ENCODE data around the gene NCKAP5. TPM values are rescaled to one million over a fixed set of nuclear protein-coding genes. Genes with fewer than 3 reads are reported as not detected.

NCKAP5 gene
- polyA plus RNA-seq, 1 experiment: 2.1 TPM

- ChIA-PET CTCF (no interaction called here), POLR2A (no interaction called here)
- TF ChIP-seq, protein P1, sequence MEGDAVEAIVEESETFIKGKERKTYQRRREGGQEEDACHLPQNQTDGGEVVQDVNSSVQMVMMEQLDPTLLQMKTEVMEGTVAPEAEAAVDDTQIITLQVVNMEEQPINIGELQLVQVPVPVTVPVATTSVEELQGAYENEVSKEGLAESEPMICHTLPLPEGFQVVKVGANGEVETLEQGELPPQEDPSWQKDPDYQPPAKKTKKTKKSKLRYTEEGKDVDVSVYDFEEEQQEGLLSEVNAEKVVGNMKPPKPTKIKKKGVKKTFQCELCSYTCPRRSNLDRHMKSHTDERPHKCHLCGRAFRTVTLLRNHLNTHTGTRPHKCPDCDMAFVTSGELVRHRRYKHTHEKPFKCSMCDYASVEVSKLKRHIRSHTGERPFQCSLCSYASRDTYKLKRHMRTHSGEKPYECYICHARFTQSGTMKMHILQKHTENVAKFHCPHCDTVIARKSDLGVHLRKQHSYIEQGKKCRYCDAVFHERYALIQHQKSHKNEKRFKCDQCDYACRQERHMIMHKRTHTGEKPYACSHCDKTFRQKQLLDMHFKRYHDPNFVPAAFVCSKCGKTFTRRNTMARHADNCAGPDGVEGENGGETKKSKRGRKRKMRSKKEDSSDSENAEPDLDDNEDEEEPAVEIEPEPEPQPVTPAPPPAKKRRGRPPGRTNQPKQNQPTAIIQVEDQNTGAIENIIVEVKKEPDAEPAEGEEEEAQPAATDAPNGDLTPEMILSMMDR (IDR thresholded peaks at IDR 0.05; ENCODE audit: insufficient read depth, low read depth, low read length): no peak
- Histone ChIP-seq H3K27me3 (ENCODE audit: control insufficient read depth, insufficient read depth, low read length) (no peaks in the 10 kb centered on the region), H3K36me3 (ENCODE audit: control insufficient read depth, insufficient read depth, low read length) (no peaks in the 10 kb centered on the region), H3K4me3 (ENCODE audit: low read depth, low read length) (no peak overlapping the region)
- no peak for DNase-seq (ENCODE audit: low read depth)
Measured at GRCh38 chr2:133232556-133232955, 335.7 kb downstream of the NCKAP5 start.

- no peak for DNase-seq (ENCODE audit: low read depth)
- ChIA-PET POLR2A (no interaction called here), CTCF (no interaction called here)
- Histone ChIP-seq H3K27me3 (ENCODE audit: control insufficient read depth, insufficient read depth, low read length) (no peaks in the 10 kb centered on the region), H3K36me3 (ENCODE audit: control insufficient read depth, insufficient read depth, low read length) (no peaks in the 10 kb centered on the region), H3K4me3 (ENCODE audit: low read depth, low read length) (no peak overlapping the region)
- TF ChIP-seq, protein P1 (IDR thresholded peaks at IDR 0.05; ENCODE audit: insufficient read depth, low read depth, low read length): no peak
Measured at GRCh38 chr2:133231264-133231663, 337.0 kb downstream of the NCKAP5 start.

- no peaks in the 10 kb centered on the region for H3K27me3 ChIP-seq (ENCODE audit: control insufficient read depth, insufficient read depth, low read length)
- H3K36me3 ChIP-seq (ENCODE audit: control insufficient read depth, insufficient read depth, low read length): no peaks in the 10 kb centered on the region
- TF ChIP-seq, protein P1 (IDR thresholded peaks at IDR 0.05; ENCODE audit: insufficient read depth, low read depth, low read length): no peak
- no peak for DNase-seq (ENCODE audit: low read depth)
- H3K4me3 ChIP-seq (ENCODE audit: low read depth, low read length): no peak overlapping the region
- POLR2A ChIA-PET: no interaction called here
- CTCF ChIA-PET: no interaction called here
Measured at GRCh38 chr2:133229974-133230373, 338.3 kb downstream of the NCKAP5 start.

GRCh38 chr2:133223226-133223625 lies 345.0 kb downstream of the NCKAP5 start:
- TF ChIP-seq, protein P1 (IDR thresholded peaks at IDR 0.05; ENCODE audit: insufficient read depth, low read depth, low read length): no peak
- POLR2A ChIA-PET: no interaction called here
- Histone ChIP-seq H3K36me3 (ENCODE audit: control insufficient read depth, insufficient read depth, low read length) (no peaks in the 10 kb centered on the region), H3K4me3 (ENCODE audit: low read depth, low read length) (no peak overlapping the region), H3K27me3 (ENCODE audit: control insufficient read depth, insufficient read depth, low read length) (no peaks in the 10 kb centered on the region)
- CTCF ChIA-PET: no interaction called here
- no peak for DNase-seq (ENCODE audit: low read depth)

- Histone ChIP-seq H3K4me3 (ENCODE audit: low read depth, low read length) (no peak overlapping the region), H3K27me3 (ENCODE audit: control insufficient read depth, insufficient read depth, low read length) (no peaks in the 10 kb centered on the region), H3K36me3 (ENCODE audit: control insufficient read depth, insufficient read depth, low read length) (no peaks in the 10 kb centered on the region)
- TF ChIP-seq, protein P1 (IDR thresholded peaks at IDR 0.05; ENCODE audit: insufficient read depth, low read depth, low read length): no peak
- DNase-seq (ENCODE audit: low read depth): no peak
- POLR2A ChIA-PET: no interaction called here
- CTCF ChIA-PET: no interaction called here
Measured at GRCh38 chr2:133221398-133221797, 346.9 kb downstream of the NCKAP5 start.
